LNCaP clone FGC (cell line): ENCODE data around the gene CA12.

Source experiments
- DNase-seq: peaks from one replicate; pipeline ENCODE4 v3.0.0-alpha.2; 2011; ENCODE audit warnings: low read depth
- H3K4me3 ChIP-seq: 2 replicates; pipeline ENCODE4 v1.5.1; 2011; ENCODE audit warnings: mild to moderate bottlenecking, low read depth, low read length, control low read depth
- CTCF ChIP-seq: IDR thresholded peaks from 2 replicates; pipeline ENCODE4 v1.5.1; 2012; ENCODE audit warnings: mild to moderate bottlenecking; ENCODE audit not compliant: control insufficient read depth, insufficient read depth; ENCODE audit errors: extremely low read depth

The CA12 gene

GRCh38 chr15:63352808-63353207 lies 28.8 kb downstream of the CA12 start:
- no peak overlapping the region for H3K4me3 ChIP-seq
- DNase-seq: no peak
- TF ChIP-seq CTCF: no peak

GRCh38 chr15:63351170-63351569 lies 30.5 kb downstream of the CA12 start:
- no peak overlapping the region for H3K4me3 ChIP-seq
- no peak for TF ChIP-seq CTCF
- DNase-seq: no peak

- no peak overlapping the region for H3K4me3 ChIP-seq
- TF ChIP-seq CTCF: no peak
- no peak for DNase-seq
Observed at GRCh38 chr15:63350178-63350621, 31.4 kb downstream of the CA12 start.

GRCh38 chr15:63349621-63350020 lies 32.0 kb downstream of the CA12 start:
- H3K4me3 ChIP-seq: no peak overlapping the region
- no peak for TF ChIP-seq CTCF

GRCh38 chr15:63349156-63349555 lies 32.5 kb downstream of the CA12 start:
- no peak for TF ChIP-seq CTCF
- no peak for DNase-seq
- H3K4me3 ChIP-seq: no peak overlapping the region

More at GRCh38 chr15:63349621-63350020, 32.0 kb downstream of the CA12 start:
- DNase-seq: no peak

GRCh38 chr15:63348392-63348791 lies 33.3 kb downstream of the CA12 start:
- peak; percentile 52 for DNase-seq

More at GRCh38 chr15:63348392-63348791, 33.3 kb downstream of the CA12 start:
- H3K4me3 ChIP-seq: no peak overlapping the region
- TF ChIP-seq CTCF: no peak
